Gastroesophageal sphincter (tissue), 4 donors: ENCODE data around the gene ADGB. TPM values are rescaled to one million over a fixed set of nuclear protein-coding genes. Genes with fewer than 3 reads are reported as not detected.
"Not testable (repeated sequence)": the region's sequence is repeated elsewhere in the genome, so short reads cannot be mapped to it uniquely, and the experiment has no call there.

ENCODE experiments used
- ATAC-seq: fragments of 150-250 bp; one replicate; pipeline ENCODE4 v1.9.1; 2016; ENCODE audit warnings: mild to moderate bottlenecking, moderate library complexity
- H3K27ac ChIP-seq, 4 donors: fragments of 200-600 bp; sonication (generic) in 3 of 4; 1 replicate in 3 of 4; 2 replicates in 1 of 4; pipeline ENCODE4 v1.5.1; 2016 to 2019
- H3K27me3 ChIP-seq: fragments of 200-600 bp; sonication (generic); one replicate; pipeline ENCODE4 v1.5.1; 2019
- H3K36me3 ChIP-seq, 2 donors: fragments of 200-600 bp; sonication (generic); one replicate each; pipeline ENCODE4 v1.5.1; 2019; ENCODE audit warnings: control low read depth in 1 of 2
- H3K4me1 ChIP-seq, 3 donors: fragments of 200-600 bp; sonication (generic); 1 replicate in 2 of 3; 2 replicates in 1 of 3; pipeline ENCODE4 v1.5.1; 2016 to 2019; ENCODE audit warnings: control low read depth in 2 of 3
- H3K4me3 ChIP-seq, 2 donors: fragments of 200-600 bp; sonication (generic); one replicate each; pipeline ENCODE4 v1.5.1; 2019; ENCODE audit warnings: mild to moderate bottlenecking in 1 of 2, moderate library complexity in 1 of 2
- H3K9me3 ChIP-seq, 3 donors: fragments of 200-600 bp; sonication (generic); one replicate each; pipeline ENCODE4 v1.5.1; 2017 to 2019; ENCODE audit warnings: control low read depth in 2 of 3
- EP300 ChIP-seq: sonication (generic); formaldehyde crosslinking; IDR thresholded peaks from one replicate; pipeline ENCODE4 v1.6.1; 2017; ENCODE audit warnings: antibody characterized with exemption, mild to moderate bottlenecking
- POLR2A ChIP-seq, 2 donors: fragments of 450-650 bp; IDR thresholded peaks; one replicate each; pipeline ENCODE4 v1.6.1; 2017; ENCODE audit warnings: antibody characterized with exemption in 2 of 2, mild to moderate bottlenecking in 2 of 2, moderate library complexity in 1 of 2
- POLR2AphosphoS5 ChIP-seq: sonication (generic); formaldehyde crosslinking; IDR thresholded peaks from one replicate; pipeline ENCODE4 v1.6.1; 2017; ENCODE audit warnings: antibody characterized with exemption
- WGBS, 2 donors: methylation state at CpG; one replicate each; pipeline ENCODE4 v1.1.5; 2018; ENCODE audit warnings: low coverage in 1 of 2; 5-methylcytosine and 5-hydroxymethylcytosine counted together
- total RNA-seq, 4 donors: library from RNA; depleted of rRNA; stranded (reverse); fragments of >200 nt; gene quantifications; one replicate each; pipeline ENCODE4 v1.1.0, GENCODE V29; 2016
- TF ChIP-seq, protein P1 (sequence below), 4 experiments: fragments of 200-600 bp in 2 of 4; fragments of 450-650 bp in 2 of 4; sonication (generic) in 1 of 4; IDR thresholded peaks; one replicate each; pipeline ENCODE4 v1.5.1; 2017 to 2019; ENCODE audit warnings: antibody characterized with exemption in 4 of 4, mild to moderate bottlenecking in 2 of 4, moderate library complexity in 2 of 4

The ADGB gene
- total RNA-seq, 4 donors from 2014 or later = not detected

DNA sequence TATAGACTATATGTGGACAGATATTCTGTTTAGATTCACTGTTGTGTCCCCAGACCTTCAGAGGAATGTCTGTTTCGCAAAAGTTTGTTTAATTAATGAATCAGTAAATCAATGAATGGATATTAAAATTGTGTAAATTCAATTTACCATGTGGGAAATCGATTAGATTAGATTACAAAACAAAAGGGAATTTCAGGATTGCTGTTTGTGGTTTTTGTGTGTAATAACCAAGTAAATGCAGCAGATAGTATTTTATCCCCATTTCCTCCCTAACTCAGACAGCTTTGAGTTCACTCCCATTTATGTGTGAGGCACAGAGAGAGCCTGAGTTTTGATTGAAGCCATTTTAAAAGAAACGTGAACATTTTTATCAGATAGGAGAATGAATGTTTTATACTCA, 214.8 kb downstream of the ADGB start:
- Histone ChIP-seq H3K36me3 (no peaks in the 10 kb centered on the region), H3K9me3 (no peaks in the 10 kb centered on the region), H3K4me3 (no peak overlapping the region), H3K27ac (no peak overlapping the region), H3K4me1 (no peaks in the 10 kb centered on the region), H3K27me3 (no peaks in the 10 kb centered on the region)
- no peak for ATAC-seq
- TF ChIP-seq, protein P1, sequence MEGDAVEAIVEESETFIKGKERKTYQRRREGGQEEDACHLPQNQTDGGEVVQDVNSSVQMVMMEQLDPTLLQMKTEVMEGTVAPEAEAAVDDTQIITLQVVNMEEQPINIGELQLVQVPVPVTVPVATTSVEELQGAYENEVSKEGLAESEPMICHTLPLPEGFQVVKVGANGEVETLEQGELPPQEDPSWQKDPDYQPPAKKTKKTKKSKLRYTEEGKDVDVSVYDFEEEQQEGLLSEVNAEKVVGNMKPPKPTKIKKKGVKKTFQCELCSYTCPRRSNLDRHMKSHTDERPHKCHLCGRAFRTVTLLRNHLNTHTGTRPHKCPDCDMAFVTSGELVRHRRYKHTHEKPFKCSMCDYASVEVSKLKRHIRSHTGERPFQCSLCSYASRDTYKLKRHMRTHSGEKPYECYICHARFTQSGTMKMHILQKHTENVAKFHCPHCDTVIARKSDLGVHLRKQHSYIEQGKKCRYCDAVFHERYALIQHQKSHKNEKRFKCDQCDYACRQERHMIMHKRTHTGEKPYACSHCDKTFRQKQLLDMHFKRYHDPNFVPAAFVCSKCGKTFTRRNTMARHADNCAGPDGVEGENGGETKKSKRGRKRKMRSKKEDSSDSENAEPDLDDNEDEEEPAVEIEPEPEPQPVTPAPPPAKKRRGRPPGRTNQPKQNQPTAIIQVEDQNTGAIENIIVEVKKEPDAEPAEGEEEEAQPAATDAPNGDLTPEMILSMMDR (IDR thresholded peaks at IDR 0.05) = no peak
- TF ChIP-seq POLR2AphosphoS5 (no peak), POLR2A (IDR thresholded peaks at IDR 0.05) (no peak), EP300 (no peak)
- 60 to 68% methylated on average over 3 of the region's 3 CpGs for WGBS, 2 donors

DNA sequence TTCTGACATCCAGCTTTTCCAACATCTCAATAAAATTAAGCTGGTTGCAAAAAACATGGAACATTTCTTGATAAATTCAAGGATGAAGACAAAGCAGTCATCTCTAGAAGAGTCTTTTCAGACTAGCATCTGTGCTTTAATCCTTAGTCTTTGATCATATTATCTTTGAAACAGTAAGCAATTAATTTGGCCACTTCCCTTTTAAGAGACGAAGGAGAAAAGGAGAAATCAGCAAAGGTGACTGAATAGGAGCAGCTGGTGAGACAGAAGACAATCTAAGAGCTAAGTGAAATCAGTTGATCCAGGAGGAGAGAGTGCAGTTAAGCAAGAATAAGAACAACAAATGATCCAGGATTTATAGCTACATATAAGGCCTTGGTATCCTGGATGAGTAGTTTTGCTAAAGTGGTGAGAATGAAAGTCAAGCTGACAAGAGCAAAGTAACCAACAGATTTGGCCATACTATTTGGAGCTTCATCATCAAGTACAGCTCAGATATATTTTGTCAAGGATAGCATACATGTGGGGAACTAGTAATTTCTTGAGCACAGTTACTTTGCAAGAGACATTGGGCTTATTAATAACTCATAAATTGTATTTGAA, 215.5 kb downstream of the ADGB start:
- 46 to 60% methylated on average over 1 of the region's 1 CpG for WGBS, 2 donors
- Histone ChIP-seq H3K4me3 (no peak overlapping the region), H3K36me3 (no peaks in the 10 kb centered on the region), H3K27ac (no peak overlapping the region), H3K4me1 (no peaks in the 10 kb centered on the region), H3K9me3 (no peaks in the 10 kb centered on the region), H3K27me3 (no peaks in the 10 kb centered on the region)
- TF ChIP-seq POLR2AphosphoS5 (no peak), POLR2A (IDR thresholded peaks at IDR 0.05) (no peak), EP300 (no peak)
- TF ChIP-seq, protein P1 (IDR thresholded peaks at IDR 0.05) = no peak
- no peak for ATAC-seq

DNA sequence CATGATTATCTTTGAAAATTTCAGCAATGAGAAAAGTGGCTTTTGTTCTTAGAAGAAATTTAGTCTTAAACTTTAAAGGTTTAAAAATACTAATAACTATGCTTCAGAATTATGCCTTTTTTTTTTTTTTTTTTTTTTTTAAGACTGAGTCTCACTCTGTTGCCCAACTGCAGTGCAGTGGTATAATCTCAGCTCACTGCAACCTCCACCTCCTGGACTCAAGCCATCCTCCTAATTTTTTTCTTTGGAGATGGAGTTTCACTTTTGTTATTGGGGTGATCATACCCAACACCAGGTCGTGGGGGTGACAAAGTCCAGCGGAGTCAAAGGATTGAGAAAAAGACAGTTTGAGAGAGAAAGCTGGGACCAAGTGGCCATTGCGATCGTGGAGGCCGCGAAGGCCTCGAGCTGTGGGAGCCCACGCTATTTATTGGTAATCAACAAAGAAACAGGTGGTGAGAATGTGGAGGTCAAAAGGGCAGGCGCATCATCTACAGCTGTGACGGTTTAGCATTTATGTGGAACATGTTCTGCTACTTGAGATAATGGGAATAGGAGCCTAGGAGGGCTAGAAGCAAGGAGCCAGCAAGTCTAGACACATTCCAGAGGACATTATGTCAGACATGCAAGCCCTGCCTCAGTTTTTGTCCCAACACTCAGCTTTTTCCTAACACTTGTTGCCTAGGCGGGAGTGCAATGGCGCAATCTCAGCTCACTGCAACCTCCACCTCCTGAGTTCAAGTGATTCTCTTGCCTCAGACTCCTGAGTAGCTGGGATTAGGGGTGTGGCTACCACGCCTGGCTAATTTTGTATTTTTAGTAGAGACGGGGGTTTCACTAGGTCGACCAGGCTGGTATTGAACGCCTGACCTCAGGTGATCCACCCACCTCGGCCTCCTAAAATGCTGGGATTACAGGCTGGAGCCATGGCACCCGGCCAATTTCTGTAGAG, 217.0 kb downstream of the ADGB start:
- H3K4me3 ChIP-seq, H3K4me1 ChIP-seq, H3K9me3 ChIP-seq, H3K27me3 ChIP-seq, H3K27ac ChIP-seq, ATAC-seq, H3K36me3 ChIP-seq: not testable (repeated sequence)
- WGBS, 2 donors = 84% methylated on average over 3 of the region's 18 CpGs; no CpG with 5 or more reads in 1 of the 2 donors

DNA sequence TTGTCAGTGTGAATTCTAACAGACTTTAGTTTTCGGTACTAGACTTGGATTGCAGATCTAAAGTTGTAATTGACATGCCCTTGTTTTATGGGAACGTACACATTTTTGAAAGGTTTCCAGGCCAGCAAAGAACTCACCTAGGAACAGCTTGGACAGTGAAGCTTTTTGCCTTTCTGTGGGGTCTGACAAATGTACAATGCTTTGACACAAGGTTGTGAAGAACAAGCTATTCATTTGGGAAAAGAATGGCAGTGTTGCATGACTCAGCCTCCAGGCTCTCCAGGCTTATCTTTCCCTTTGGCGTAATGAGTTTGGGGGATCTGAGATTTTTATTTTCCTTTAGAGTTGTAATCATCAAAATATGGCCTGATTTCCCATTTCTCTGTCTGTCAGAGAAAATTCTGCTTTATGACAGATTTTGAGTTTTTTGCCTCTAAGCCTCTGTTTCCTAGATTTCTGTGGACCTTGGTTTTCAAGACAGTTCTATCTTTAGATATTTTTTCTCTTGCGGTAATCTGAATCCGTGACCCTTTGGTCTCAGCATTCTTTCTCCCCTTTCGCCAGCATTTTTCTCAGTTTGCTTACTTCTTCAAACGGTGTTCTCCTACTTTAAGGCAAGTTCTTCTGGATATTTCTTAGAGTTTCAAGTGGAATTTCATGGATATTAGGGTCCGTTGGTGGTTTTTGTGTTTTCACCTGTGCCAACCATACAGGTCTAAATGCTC, 221.0 kb downstream of the ADGB start:
- Histone ChIP-seq H3K9me3 (no peaks in the 10 kb centered on the region), H3K27me3 (no peaks in the 10 kb centered on the region), H3K4me3 (no peak overlapping the region), H3K36me3 (no peaks in the 10 kb centered on the region), H3K4me1 (no peaks in the 10 kb centered on the region), H3K27ac (no peak overlapping the region)
- TF ChIP-seq EP300 = no peak
- no peak for TF ChIP-seq POLR2AphosphoS5
- no peak for TF ChIP-seq POLR2A (IDR thresholded peaks at IDR 0.05)
- TF ChIP-seq, protein P1 (IDR thresholded peaks at IDR 0.05) = no peak
- no peak for ATAC-seq
- WGBS, 2 donors = 69 to 80% methylated on average over 8 of the region's 8 CpGs

DNA sequence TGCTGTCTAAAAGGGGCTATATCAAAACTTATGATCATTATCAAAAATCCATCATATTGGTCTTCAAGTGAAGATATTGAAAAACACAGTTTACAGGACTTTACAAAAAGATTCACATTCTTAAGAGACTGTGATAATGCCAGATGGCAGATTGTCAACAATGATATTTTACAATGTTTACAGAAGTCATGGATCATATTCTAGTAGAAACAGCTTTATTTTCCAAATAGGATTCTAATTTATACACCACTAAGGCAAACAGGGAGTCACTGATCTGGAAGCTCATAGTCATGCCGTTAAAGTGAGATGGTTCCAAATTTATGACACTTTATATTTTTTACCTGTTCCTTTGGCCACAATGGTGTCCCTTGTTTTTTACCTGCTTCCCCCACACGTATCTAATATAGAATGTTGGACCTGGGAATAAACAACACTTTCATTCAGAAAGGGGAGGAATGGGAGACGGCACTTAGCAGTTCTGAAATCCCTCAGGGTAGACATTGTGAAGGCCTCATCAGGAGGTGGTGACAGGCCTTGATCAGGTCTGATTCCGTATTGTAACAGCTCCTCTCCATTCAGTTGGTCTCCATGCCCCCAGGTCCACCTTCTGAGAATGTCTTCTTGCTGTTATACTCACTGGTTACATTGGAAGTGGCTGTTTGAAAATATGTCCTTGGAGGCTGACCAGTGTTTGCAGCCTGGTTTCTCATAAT, 228.6 kb downstream of the ADGB start:
- no peak overlapping the region for H3K27ac ChIP-seq
- TF ChIP-seq, protein P1 (IDR thresholded peaks at IDR 0.05) = no peak
- TF ChIP-seq POLR2A (IDR thresholded peaks at IDR 0.05) (no peak), EP300 (no peak), POLR2AphosphoS5 (no peak)
- WGBS, 2 donors = 42 to 59% methylated on average over 3 to 4 of the region's 4 CpGs
- H3K4me3 ChIP-seq = no peak overlapping the region
- no peaks in the 10 kb centered on the region for H3K9me3 ChIP-seq
- no peak for ATAC-seq
- no peaks in the 10 kb centered on the region for H3K27me3 ChIP-seq
- no peaks in the 10 kb centered on the region for H3K4me1 ChIP-seq
- no peaks in the 10 kb centered on the region for H3K36me3 ChIP-seq
